Fibroblast of skin of right biceps (primary cell): ENCODE measurements around the gene FAM83B.
"Not testable (repeated sequence)": the region's sequence is repeated elsewhere in the genome, so short reads cannot be mapped to it uniquely, and the experiment has no call there.

Experiments
- DNase-seq: peaks from one replicate; pipeline ENCODE4 v3.0.0-alpha.2; 2013

The FAM83B gene

GRCh38 chr6:54846243-54846856, at the start of gene FAM83B:
Gene FAM83B, plus strand, starts transcription at chr6:54846771. Its CDS starts 23,476 bp downstream, at chr6:54870247.
- peak; percentile 10 for DNase-seq

- DNase-seq = not testable (repeated sequence)
Observed at GRCh38 chr6:54796918-54797317, 49.7 kb upstream of the FAM83B start.

- no peak for DNase-seq
Observed at GRCh38 chr6:54800050-54800600, 46.4 kb upstream of the FAM83B start.

GRCh38 chr6:54801244-54801643, 45.3 kb upstream of the FAM83B start:
- DNase-seq = no peak

DNA sequence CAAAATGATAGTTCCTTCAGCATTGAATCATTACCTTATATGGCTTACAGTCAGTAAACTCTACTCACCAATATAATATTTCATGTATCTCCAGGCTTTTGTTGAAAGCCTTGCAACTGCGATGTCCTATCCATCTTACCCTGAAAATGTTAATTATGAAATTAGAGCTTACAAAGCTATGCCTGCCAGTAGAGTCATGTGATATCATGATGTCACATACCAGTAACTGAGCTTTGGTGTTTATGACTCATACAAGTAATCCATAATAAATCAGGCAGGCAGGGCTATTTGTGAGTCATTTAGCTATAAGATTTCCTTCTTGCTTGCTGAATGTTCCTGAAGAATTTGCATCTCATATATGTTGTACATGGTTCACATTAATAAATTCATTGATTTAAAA, 44.9 kb upstream of the FAM83B start:
- peak; percentile 95 for DNase-seq

DNA sequence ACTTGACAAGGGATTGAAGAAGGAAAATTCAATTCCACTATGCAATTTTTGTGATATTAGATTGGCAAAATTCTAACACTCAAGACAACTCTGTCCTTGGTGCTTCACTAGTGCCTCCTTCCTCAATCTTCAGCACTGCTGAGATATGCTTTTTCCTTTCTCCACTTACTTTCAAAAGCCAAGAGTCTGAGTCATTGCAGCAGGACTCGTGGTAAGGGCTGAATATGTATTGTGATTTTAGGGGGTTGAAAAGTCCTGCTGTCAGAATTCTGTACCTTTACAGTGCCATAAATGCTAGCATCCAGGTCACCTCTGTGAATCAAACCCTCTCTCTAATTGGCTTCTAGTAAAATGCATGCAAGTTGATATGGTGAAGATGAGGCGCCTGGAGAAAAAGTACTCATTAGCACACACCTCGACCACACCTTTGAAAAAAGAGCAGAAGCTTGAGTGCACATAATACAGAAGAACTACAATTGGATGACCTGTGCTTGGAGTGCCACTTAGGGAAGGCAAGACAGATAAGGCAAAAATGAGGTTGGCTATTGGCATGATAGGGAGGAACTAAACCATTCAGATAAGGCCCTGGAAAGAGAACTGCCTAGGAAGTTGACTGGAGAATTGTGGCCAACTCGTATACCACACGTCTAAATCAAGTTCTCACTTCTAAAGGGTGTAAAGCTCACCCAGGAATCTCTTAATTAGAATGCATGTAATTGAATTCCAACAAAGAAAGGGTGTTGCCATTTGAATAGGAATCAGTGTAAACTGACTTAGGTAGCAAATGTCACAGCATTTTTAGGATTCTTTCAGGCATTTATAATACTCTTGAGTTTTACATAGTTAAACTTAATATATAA, 43.6 kb upstream of the FAM83B start:
- peak; percentile 82 for DNase-seq

GRCh38 chr6:54805077-54805476, 41.5 kb upstream of the FAM83B start:
- peak; percentile 78 for DNase-seq

DNA sequence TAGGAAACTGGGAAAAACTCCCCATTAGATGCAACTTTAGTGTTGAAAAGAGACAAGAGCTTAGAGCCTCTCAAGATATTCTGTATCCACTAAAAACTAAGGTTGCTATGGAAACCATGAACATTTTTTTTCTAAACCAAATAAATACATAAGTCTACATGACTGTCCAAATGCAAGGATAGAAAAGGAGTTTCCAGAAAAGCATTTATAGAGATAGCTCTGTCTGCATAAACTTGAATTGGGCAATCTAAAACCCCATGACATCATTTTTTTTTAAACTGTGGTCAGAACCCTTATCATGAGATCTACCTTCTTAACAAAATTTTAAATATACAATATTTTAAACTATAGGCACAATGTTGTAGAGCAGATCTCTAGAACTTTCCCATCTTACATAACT, 36.4 kb upstream of the FAM83B start:
- DNase-seq = peak; percentile 4

GRCh38 chr6:54813892-54814291, 32.7 kb upstream of the FAM83B start:
- DNase-seq = peak; percentile 59

- DNase-seq = no peak
Observed at GRCh38 chr6:54817236-54817635, 29.3 kb upstream of the FAM83B start.

GRCh38 chr6:54817834-54818233, 28.7 kb upstream of the FAM83B start:
- no peak for DNase-seq

GRCh38 chr6:54824225-54824624, 22.3 kb upstream of the FAM83B start:
- not testable (repeated sequence) for DNase-seq

DNA sequence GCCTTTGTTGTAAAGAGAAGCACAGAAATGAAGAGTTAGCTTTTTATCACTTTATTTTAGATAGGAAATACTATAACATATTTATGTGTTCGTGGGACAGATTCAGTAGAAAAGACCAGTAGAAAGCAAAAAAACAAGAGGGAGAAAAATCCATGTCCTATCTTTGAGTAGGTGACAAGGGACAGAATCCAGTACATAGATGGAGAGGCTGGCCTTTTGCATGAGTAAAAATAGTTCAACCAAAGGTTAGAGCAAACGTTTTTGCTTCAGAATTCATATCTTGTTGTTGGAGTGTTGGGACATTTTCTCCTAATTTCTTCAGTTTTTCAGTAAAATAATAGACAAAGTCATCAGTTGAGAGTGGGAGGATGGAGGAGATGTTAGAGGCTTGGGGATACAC, 19.6 kb upstream of the FAM83B start:
- no peak for DNase-seq

GRCh38 chr6:54830216-54830615, 16.4 kb upstream of the FAM83B start:
- DNase-seq = no peak

DNA sequence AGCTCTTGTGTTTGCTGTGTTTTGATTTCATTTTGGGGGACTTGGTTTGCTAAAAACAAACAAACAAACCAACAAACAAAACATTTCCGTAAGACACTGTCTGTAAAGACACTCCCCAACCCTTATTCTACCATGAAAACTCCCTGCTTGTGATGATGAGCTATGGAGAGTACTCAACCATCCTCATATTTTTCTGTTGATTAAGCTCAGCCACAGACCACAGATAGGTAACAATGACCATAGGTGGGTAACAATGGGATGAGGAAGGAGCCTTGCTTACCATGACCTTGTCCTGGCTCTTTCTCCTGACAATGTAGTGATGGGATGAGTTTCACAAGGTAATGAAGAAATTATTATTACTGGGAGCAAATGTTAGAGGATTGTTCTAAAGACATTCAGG, 11.4 kb upstream of the FAM83B start:
- DNase-seq = no peak

- DNase-seq = peak; percentile 17
Observed at GRCh38 chr6:54846857-54847674, 495 bp downstream of the FAM83B start.

DNA sequence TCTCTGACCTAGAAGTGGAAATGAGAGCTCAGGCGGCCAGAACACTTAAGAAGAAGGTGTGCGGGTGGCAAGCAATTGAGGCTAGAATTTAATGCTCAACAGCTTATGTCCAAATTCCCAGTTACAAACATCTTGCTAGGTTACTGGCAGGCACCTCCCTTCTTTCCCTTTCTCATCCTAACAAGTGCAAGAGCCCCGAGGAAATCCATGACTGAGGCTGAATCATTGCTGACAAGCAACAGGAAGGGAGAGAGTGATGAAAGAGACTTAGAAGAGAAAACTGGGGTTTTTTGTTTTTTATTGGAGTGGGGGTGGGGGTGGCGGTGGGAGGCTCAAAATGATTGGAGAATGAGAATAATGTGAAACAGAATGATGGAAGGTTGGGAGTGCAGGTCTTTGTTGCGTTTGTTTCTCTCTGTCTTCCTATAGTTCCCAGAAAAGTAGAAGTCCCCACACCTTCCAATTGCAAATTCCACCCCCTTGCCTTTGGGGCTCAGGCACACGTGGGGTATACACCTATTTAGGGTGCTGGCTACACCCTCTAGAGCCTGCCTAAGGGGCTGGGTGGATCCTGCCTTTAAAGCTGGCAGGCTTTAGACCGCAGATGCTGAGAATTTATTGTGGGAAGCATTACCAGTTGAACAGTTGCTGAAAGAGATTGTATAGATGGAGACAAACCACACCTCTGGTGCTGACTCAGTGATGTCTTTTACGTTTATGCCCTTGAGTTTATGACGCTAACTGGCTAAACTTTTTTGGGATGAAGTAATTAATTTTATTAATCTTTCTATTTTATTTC, 1.4 kb downstream of the FAM83B start:
- DNase-seq = peak; percentile 55

GRCh38 chr6:54850114-54850513, 3.5 kb downstream of the FAM83B start:
- no peak for DNase-seq

- DNase-seq = no peak
Observed at GRCh38 chr6:54856129-54856528, 9.6 kb downstream of the FAM83B start.

GRCh38 chr6:54860132-54860531, 13.6 kb downstream of the FAM83B start:
- no peak for DNase-seq

- peak; percentile 69 for DNase-seq
Observed at GRCh38 chr6:54860739-54861138, 14.2 kb downstream of the FAM83B start.

DNA sequence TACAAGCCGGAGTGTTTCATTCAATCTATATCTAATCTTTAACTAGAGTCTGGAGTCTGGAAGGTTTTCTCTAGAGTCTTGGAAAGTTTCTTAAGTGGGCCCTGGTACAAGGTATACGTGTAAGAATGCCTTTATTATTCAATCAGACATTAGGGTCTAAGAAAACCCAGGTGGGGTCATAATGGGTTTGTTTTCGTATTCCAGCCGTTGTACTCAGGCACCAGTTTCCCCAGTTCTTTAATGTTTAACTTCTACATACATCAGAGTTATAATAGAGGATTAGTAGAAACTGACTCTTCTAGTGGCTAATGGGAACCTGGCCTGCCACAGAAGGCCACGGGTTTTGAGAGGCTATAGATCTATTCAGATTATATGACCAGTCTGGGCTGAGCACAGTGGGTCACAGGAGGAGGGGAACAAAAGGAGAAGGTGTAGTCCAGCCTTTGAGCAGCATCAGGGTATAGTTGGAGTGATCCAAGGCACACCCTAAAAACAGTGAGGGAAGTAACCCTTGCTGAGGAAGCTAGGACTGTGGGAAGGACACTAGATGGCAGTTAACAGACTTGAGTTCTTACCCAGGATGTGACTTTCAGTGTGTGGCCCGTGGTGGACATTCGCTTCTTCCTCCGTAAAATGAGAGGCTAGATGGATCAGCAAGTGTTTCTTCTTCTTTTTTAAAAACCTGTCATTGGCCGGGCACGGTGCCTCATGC, 15.5 kb downstream of the FAM83B start:
- DNase-seq = no peak
